Neural cell (in vitro differentiated cells): ENCODE results near the gene CRYGA. TPM values are rescaled to one million over a fixed set of nuclear protein-coding genes. Genes with fewer than 3 reads are reported as not detected.

Experiments
- H2AFZ ChIP-seq: fragments of 200-600, 300-800 bp; sonication (generic), shearing (Covaris generic); 2 replicates; pipeline ENCODE4 v1.6.0; 2014; ENCODE audit warnings: low read depth, mild to moderate bottlenecking, antibody characterized with exemption, low read length, moderate library complexity
- H3F3A ChIP-seq: fragments of 200-600 bp; shearing (Covaris generic); 2 replicates; pipeline ENCODE4 v1.6.1; 2016; ENCODE audit warnings: mild to moderate bottlenecking, moderate library complexity, mixed read lengths, antibody characterized with exemption, low read length; ENCODE audit not compliant: insufficient read depth, poor library complexity, severe bottlenecking
- H3K27ac ChIP-seq: fragments of 200-600, 300-800 bp; sonication (generic), shearing (Covaris generic); 2 replicates; pipeline ENCODE4 v1.5.1; 2014; ENCODE audit warnings: mild to moderate bottlenecking, low read length, moderate library complexity
- H3K27me3 ChIP-seq: fragments of 300-800, 200-600 bp; sonication (generic), shearing (Covaris generic); 2 replicates; pipeline ENCODE4 v1.6.0; 2014; ENCODE audit warnings: mild to moderate bottlenecking, low read depth, low read length, moderate library complexity; ENCODE audit not compliant: insufficient read depth
- H3K36me3 ChIP-seq: fragments of 300-800, 200-600 bp; sonication (generic), shearing (Covaris generic); 2 replicates; pipeline ENCODE4 v1.5.1; 2014; ENCODE audit warnings: mild to moderate bottlenecking, antibody characterized with exemption, low read length, moderate library complexity; ENCODE audit not compliant: insufficient read depth
- H3K4me2 ChIP-seq: fragments of 300-800, 200-600 bp; sonication (generic), shearing (Covaris generic); 2 replicates; pipeline ENCODE4 v1.6.0; 2014; ENCODE audit warnings: mild to moderate bottlenecking, low read length
- H3K4me3 ChIP-seq: fragments of 300-800, 200-600 bp; sonication (generic), shearing (Covaris generic); 2 replicates; pipeline ENCODE4 v1.5.1; 2014; ENCODE audit warnings: mild to moderate bottlenecking, low read length, moderate library complexity
- H3K79me2 ChIP-seq: fragments of 200-600 bp; shearing (Covaris generic); replicated peaks from 2 replicates; pipeline ENCODE4 v1.6.0; 2014; ENCODE audit warnings: mild to moderate bottlenecking, low read length, moderate library complexity; ENCODE audit not compliant: insufficient read depth
- H3K9ac ChIP-seq: fragments of 300-800, 200-600 bp; sonication (generic), shearing (Covaris generic); 2 replicates; pipeline ENCODE4 v1.6.1; 2016; ENCODE audit warnings: mild to moderate bottlenecking, low read length, mixed read lengths
- H3K9me2 ChIP-seq: fragments of 200-600 bp; shearing (Covaris generic); 2 replicates; pipeline ENCODE4 v1.6.1; 2016; ENCODE audit warnings: mild to moderate bottlenecking, low read length, mixed read lengths; ENCODE audit not compliant: insufficient read depth
- H3K9me3 ChIP-seq: fragments of 200-600, 300-800 bp; sonication (generic), shearing (Covaris generic); 2 replicates; pipeline ENCODE4 v1.6.1; 2016; ENCODE audit warnings: mild to moderate bottlenecking, mixed run types, low read length, moderate library complexity, mixed read lengths
- H4K20me1 ChIP-seq: fragments of 200-600 bp; shearing (Covaris generic); 2 replicates; pipeline ENCODE4 v1.6.1; 2016; ENCODE audit warnings: mild to moderate bottlenecking, mixed run types; ENCODE audit not compliant: insufficient read depth
- CTCF ChIP-seq: fragments of 450-650 bp; IDR thresholded peaks from 2 replicates; pipeline ENCODE4 v1.5.1; 2014; ENCODE audit warnings: antibody characterized with exemption, mild to moderate bottlenecking, moderate library complexity; ENCODE audit not compliant: poor library complexity, severe bottlenecking
- EP300 ChIP-seq: fragments of 450-650 bp; conservative IDR thresholded peaks from 2 replicates; pipeline ENCODE4 v1.6.1; 2014; ENCODE audit warnings: antibody characterized with exemption, mild to moderate bottlenecking, moderate library complexity; ENCODE audit not compliant: poor library complexity, severe bottlenecking
- EZH2 ChIP-seq: fragments of 200-600, 300-800 bp; shearing (Covaris generic), sonication (generic); IDR thresholded peaks from 2 replicates; pipeline ENCODE4 v1.6.1; 2014; ENCODE audit warnings: antibody characterized with exemption, low read length, borderline replicate concordance, mild to moderate bottlenecking; ENCODE audit not compliant: insufficient read depth, poor library complexity, severe bottlenecking
- MXI1 ChIP-seq: fragments of 450-650 bp; conservative IDR thresholded peaks from 2 replicates; pipeline ENCODE4 v1.6.1; 2014; ENCODE audit warnings: antibody characterized with exemption, mild to moderate bottlenecking; ENCODE audit not compliant: poor library complexity, severe bottlenecking
- POLR2AphosphoS5 ChIP-seq: IDR thresholded peaks from 2 replicates; pipeline ENCODE4 v1.6.1; 2012
- RAD21 ChIP-seq: fragments of 450-650 bp; conservative IDR thresholded peaks from 2 replicates; pipeline ENCODE4 v1.6.1; 2014; ENCODE audit warnings: antibody characterized with exemption, mild to moderate bottlenecking, moderate library complexity
- SMC3 ChIP-seq: fragments of 450-650 bp; conservative IDR thresholded peaks from 2 replicates; pipeline ENCODE4 v1.6.1; 2014; ENCODE audit warnings: antibody characterized with exemption, mild to moderate bottlenecking, moderate library complexity; ENCODE audit not compliant: poor library complexity
- TAF1 ChIP-seq: IDR thresholded peaks from 2 replicates; pipeline ENCODE4 v1.6.1; 2012; ENCODE audit warnings: low read depth
- polyA plus RNA-seq: library from polyadenylated mRNA; depleted of rRNA; stranded (reverse); fragments of >200 nt; gene quantifications from 2 replicates; pipeline ENCODE4 v1.2.3, GENCODE V29; 2014
- TF ChIP-seq, protein P1 (sequence below): IDR thresholded peaks from 2 replicates; pipeline ENCODE4 v1.6.1; 2012; ENCODE audit warnings: borderline replicate concordance

The CRYGA gene
- polyA plus RNA-seq, 1 donor from 2014 or later = not detected

GRCh38 chr2:208134928-208135586 lies 28.3 kb downstream of the CRYGA start:
- Histone ChIP-seq H3K4me3 (no peak overlapping the region), H3K9me3 (no peaks in the 10 kb centered on the region), H3K4me2 (no peak overlapping the region), H3K27me3 (no peaks in the 10 kb centered on the region), H3K27ac (no peak overlapping the region), H3F3A (no peaks in the 10 kb centered on the region), H3K79me2 (no peaks in the 10 kb centered on the region), H3K36me3 (no peaks in the 10 kb centered on the region), H4K20me1 (no peaks in the 10 kb centered on the region), H2AFZ (no peak overlapping the region), H3K9ac (no peak overlapping the region), H3K9me2 (no peaks in the 10 kb centered on the region)
- no peak for TF ChIP-seq EZH2
- TF ChIP-seq, protein P1, sequence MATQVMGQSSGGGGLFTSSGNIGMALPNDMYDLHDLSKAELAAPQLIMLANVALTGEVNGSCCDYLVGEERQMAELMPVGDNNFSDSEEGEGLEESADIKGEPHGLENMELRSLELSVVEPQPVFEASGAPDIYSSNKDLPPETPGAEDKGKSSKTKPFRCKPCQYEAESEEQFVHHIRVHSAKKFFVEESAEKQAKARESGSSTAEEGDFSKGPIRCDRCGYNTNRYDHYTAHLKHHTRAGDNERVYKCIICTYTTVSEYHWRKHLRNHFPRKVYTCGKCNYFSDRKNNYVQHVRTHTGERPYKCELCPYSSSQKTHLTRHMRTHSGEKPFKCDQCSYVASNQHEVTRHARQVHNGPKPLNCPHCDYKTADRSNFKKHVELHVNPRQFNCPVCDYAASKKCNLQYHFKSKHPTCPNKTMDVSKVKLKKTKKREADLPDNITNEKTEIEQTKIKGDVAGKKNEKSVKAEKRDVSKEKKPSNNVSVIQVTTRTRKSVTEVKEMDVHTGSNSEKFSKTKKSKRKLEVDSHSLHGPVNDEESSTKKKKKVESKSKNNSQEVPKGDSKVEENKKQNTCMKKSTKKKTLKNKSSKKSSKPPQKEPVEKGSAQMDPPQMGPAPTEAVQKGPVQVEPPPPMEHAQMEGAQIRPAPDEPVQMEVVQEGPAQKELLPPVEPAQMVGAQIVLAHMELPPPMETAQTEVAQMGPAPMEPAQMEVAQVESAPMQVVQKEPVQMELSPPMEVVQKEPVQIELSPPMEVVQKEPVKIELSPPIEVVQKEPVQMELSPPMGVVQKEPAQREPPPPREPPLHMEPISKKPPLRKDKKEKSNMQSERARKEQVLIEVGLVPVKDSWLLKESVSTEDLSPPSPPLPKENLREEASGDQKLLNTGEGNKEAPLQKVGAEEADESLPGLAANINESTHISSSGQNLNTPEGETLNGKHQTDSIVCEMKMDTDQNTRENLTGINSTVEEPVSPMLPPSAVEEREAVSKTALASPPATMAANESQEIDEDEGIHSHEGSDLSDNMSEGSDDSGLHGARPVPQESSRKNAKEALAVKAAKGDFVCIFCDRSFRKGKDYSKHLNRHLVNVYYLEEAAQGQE = no peak
- TF ChIP-seq MXI1 = no peak
- TF ChIP-seq RAD21 = no peak
- TF ChIP-seq TAF1 = no peak
- TF ChIP-seq CTCF = no peak
- no peak for TF ChIP-seq POLR2AphosphoS5
- no peak for TF ChIP-seq SMC3
- TF ChIP-seq EP300 = no peak

DNA sequence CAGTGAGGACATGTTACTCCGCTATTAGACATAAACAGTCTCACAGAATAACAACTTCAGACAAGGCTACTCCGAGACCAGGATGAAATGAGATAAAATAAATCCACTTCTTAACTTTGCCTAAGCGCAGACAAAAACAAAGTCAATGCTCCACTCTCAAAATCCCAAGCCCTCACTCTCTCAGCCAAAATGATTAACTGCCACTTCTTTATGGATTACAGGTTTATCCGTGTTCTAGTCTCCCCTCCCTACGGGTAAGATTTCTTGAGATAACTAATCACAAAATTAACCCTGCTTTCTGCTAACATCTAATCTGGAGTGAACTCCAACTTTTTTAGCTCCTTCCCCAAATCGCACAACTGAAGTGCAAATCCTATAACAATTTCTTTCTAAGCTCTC lies 32.7 kb downstream of the CRYGA start:
- no peak for TF ChIP-seq SMC3
- no peak for TF ChIP-seq MXI1
- Histone ChIP-seq H3K27me3 (no peaks in the 10 kb centered on the region), H3K36me3 (no peaks in the 10 kb centered on the region), H3F3A (no peaks in the 10 kb centered on the region), H3K9me3 (no peaks in the 10 kb centered on the region), H4K20me1 (no peaks in the 10 kb centered on the region), H2AFZ (no peak overlapping the region), H3K9ac (no peak overlapping the region), H3K27ac (no peak overlapping the region), H3K79me2 (no peaks in the 10 kb centered on the region), H3K4me2 (no peak overlapping the region), H3K4me3 (no peak overlapping the region), H3K9me2 (no peaks in the 10 kb centered on the region)
